Measurements from ENCODE around the gene GJA4.

Gene GJA4

GRCh38 chr1:34778381-34778780 lies 14.4 kb upstream of the GJA4 start:
- TF ChIP-seq POLR2A (IDR thresholded peaks at IDR 0.05; ENCODE audit: low read depth, low read length) = no peak
- no peak for DNase-seq (ENCODE audit: insufficient read length, low spot score)
- no peak for FAIRE-seq

- no peak for TF ChIP-seq POLR2A (IDR thresholded peaks at IDR 0.05; ENCODE audit: low read depth, low read length)
- no peak for FAIRE-seq
- DNase-seq (ENCODE audit: insufficient read length, low spot score) = no peak
Observed at GRCh38 chr1:34779005-34779404, 13.8 kb upstream of the GJA4 start.

GRCh38 chr1:34779526-34779925 lies 13.3 kb upstream of the GJA4 start:
- DNase-seq (ENCODE audit: insufficient read length, low spot score) = no peak
- no peak for FAIRE-seq
- no peak for TF ChIP-seq POLR2A (IDR thresholded peaks at IDR 0.05; ENCODE audit: low read depth, low read length)

- no peak for TF ChIP-seq POLR2A (IDR thresholded peaks at IDR 0.05; ENCODE audit: low read depth, low read length)
- FAIRE-seq (no peak), DNase-seq (ENCODE audit: insufficient read length, low spot score) (no peak)
Observed at GRCh38 chr1:34779962-34780361, 12.8 kb upstream of the GJA4 start.

- FAIRE-seq = no peak
- TF ChIP-seq POLR2A (IDR thresholded peaks at IDR 0.05; ENCODE audit: low read depth, low read length) = no peak
- no peak for DNase-seq (ENCODE audit: insufficient read length, low spot score)
Observed at GRCh38 chr1:34780528-34780927, 12.3 kb upstream of the GJA4 start.

GRCh38 chr1:34781071-34781843 lies 11.5 kb upstream of the GJA4 start, which contains the start of gene GJB3:
Gene GJB3, plus strand, starts transcription at chr1:34781214. Its CDS starts 3,549 bp downstream, at chr1:34784763.
- TF ChIP-seq POLR2A (IDR thresholded peaks at IDR 0.05; ENCODE audit: low read depth, low read length) = no peak
- DNase-seq (ENCODE audit: insufficient read length, low spot score) (peak; percentile 63), FAIRE-seq (no peak)

- DNase-seq (ENCODE audit: insufficient read length, low spot score) (no peak), FAIRE-seq (no peak)
- no peak for TF ChIP-seq POLR2A (IDR thresholded peaks at IDR 0.05; ENCODE audit: low read depth, low read length)
Observed at GRCh38 chr1:34781844-34782391, 10.9 kb upstream of the GJA4 start.

GRCh38 chr1:34784751-34785221 lies 8.0 kb upstream of the GJA4 start:
- no peak for TF ChIP-seq POLR2A (IDR thresholded peaks at IDR 0.05; ENCODE audit: low read depth, low read length)
- no peak for FAIRE-seq
- DNase-seq (ENCODE audit: insufficient read length, low spot score) = no peak

GRCh38 chr1:34785231-34785874 lies 7.4 kb upstream of the GJA4 start:
- FAIRE-seq = no peak
- DNase-seq (ENCODE audit: insufficient read length, low spot score) = no peak
- no peak for TF ChIP-seq POLR2A (IDR thresholded peaks at IDR 0.05; ENCODE audit: low read depth, low read length)

- DNase-seq (ENCODE audit: insufficient read length, low spot score) = no peak
- no peak for FAIRE-seq
- TF ChIP-seq POLR2A (IDR thresholded peaks at IDR 0.05; ENCODE audit: low read depth, low read length) = no peak
Observed at GRCh38 chr1:34785875-34786470, 6.8 kb upstream of the GJA4 start.

- FAIRE-seq = peak; percentile 60
- no peak for TF ChIP-seq POLR2A (IDR thresholded peaks at IDR 0.05; ENCODE audit: low read depth, low read length)
Observed at GRCh38 chr1:34786521-34787325, 6.1 kb upstream of the GJA4 start.

GRCh38 chr1:34787461-34788420 lies 5.1 kb upstream of the GJA4 start:
- no peak for TF ChIP-seq POLR2A (IDR thresholded peaks at IDR 0.05; ENCODE audit: low read depth, low read length)
- FAIRE-seq (no peak), DNase-seq (ENCODE audit: insufficient read length, low spot score) (no peak)

More at GRCh38 chr1:34786521-34787325, 6.1 kb upstream of the GJA4 start:
- DNase-seq (ENCODE audit: insufficient read length, low spot score) = peak; percentile 76

Data from H54 (cell line).